HL-60 (cell line): ENCODE measurements around the gene ERVH48-1.

Source experiments
- DNase-seq, 2 experiments: peaks; one replicate each; pipeline ENCODE4 v3.0.0-alpha.2; 2010 to 2020; ENCODE audit warnings: low read depth in 1 of 2, low spot score in 1 of 2
- H3K27ac ChIP-seq: fragments of 250-450 bp; sonication (Bioruptor Pico); replicated peaks from 2 replicates; pipeline ENCODE4 v1.5.1; 2020; ENCODE audit warnings: mild to moderate bottlenecking, moderate library complexity
- H3K27me3 ChIP-seq: fragments of 250-450 bp; sonication (Bioruptor Pico); 2 replicates; pipeline ENCODE4 v1.5.1; 2021; ENCODE audit warnings: mild to moderate bottlenecking, moderate library complexity; ENCODE audit not compliant: insufficient read depth, poor library complexity, severe bottlenecking
- H3K4me3 ChIP-seq: replicated peaks from 2 replicates; pipeline ENCODE4 v1.5.1; 2011; ENCODE audit warnings: mild to moderate bottlenecking, control low read depth, low read length; ENCODE audit not compliant: insufficient read depth
- GABPA ChIP-seq: IDR thresholded peaks from 2 replicates; pipeline ENCODE4 v1.6.1; 2012; ENCODE audit warnings: low read depth
- POLR2AphosphoS5 ChIP-seq: IDR thresholded peaks from 2 replicates; pipeline ENCODE4 v1.6.1; 2012; ENCODE audit warnings: low read depth
- REST ChIP-seq: IDR thresholded peaks from 2 replicates; pipeline ENCODE4 v1.6.1; 2012; ENCODE audit warnings: low read depth; ENCODE audit not compliant: insufficient replicate concordance
- SPI1 ChIP-seq: IDR thresholded peaks from 2 replicates; pipeline ENCODE4 v1.6.1; 2012; ENCODE audit warnings: low read depth, mild to moderate bottlenecking, borderline replicate concordance
- TF ChIP-seq, protein P1 (sequence below): IDR thresholded peaks from one replicate; pipeline ENCODE4 v1.5.1; 2011; ENCODE audit warnings: low read length, control low read depth, inconsistent platforms; ENCODE audit not compliant: insufficient read depth

Gene ERVH48-1

DNA sequence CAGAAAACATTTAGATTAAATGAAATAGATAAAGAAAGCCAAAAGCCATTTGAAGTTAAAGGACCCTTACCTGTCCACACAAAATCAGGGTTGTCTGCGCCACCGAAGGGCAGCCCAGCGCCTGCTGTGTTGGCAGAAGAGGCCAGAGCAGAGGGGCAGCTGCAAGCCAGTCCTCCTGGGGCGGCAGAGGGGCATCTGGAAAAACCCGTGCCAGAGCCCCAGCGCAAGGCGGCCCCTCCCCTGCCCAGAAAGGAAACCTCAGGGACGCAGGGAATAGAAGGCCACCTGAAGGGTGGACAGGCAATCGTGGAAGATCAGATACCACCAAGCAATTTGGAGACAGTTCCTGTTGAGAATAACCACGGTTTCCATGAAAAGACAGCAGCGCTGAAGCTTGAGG is 21.6 kb downstream of the ERVH48-1 start:
- no peak for DNase-seq
- H3K4me3 ChIP-seq: no peak overlapping the region
- H3K27me3 ChIP-seq: no peaks in the 10 kb centered on the region
- no peak for TF ChIP-seq SPI1
- no peak for TF ChIP-seq REST
- TF ChIP-seq GABPA: no peak
- TF ChIP-seq, protein P1, sequence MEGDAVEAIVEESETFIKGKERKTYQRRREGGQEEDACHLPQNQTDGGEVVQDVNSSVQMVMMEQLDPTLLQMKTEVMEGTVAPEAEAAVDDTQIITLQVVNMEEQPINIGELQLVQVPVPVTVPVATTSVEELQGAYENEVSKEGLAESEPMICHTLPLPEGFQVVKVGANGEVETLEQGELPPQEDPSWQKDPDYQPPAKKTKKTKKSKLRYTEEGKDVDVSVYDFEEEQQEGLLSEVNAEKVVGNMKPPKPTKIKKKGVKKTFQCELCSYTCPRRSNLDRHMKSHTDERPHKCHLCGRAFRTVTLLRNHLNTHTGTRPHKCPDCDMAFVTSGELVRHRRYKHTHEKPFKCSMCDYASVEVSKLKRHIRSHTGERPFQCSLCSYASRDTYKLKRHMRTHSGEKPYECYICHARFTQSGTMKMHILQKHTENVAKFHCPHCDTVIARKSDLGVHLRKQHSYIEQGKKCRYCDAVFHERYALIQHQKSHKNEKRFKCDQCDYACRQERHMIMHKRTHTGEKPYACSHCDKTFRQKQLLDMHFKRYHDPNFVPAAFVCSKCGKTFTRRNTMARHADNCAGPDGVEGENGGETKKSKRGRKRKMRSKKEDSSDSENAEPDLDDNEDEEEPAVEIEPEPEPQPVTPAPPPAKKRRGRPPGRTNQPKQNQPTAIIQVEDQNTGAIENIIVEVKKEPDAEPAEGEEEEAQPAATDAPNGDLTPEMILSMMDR: no peak
- no peak for TF ChIP-seq POLR2AphosphoS5
- H3K27ac ChIP-seq: no peak overlapping the region

GRCh38 chr21:42900446-42900845 is 25.0 kb downstream of the ERVH48-1 start:
- TF ChIP-seq REST (no peak), POLR2AphosphoS5 (no peak), GABPA (no peak), SPI1 (no peak)
- TF ChIP-seq, protein P1: no peak
- no peak overlapping the region for H3K4me3 ChIP-seq
- DNase-seq: no peak

DNA sequence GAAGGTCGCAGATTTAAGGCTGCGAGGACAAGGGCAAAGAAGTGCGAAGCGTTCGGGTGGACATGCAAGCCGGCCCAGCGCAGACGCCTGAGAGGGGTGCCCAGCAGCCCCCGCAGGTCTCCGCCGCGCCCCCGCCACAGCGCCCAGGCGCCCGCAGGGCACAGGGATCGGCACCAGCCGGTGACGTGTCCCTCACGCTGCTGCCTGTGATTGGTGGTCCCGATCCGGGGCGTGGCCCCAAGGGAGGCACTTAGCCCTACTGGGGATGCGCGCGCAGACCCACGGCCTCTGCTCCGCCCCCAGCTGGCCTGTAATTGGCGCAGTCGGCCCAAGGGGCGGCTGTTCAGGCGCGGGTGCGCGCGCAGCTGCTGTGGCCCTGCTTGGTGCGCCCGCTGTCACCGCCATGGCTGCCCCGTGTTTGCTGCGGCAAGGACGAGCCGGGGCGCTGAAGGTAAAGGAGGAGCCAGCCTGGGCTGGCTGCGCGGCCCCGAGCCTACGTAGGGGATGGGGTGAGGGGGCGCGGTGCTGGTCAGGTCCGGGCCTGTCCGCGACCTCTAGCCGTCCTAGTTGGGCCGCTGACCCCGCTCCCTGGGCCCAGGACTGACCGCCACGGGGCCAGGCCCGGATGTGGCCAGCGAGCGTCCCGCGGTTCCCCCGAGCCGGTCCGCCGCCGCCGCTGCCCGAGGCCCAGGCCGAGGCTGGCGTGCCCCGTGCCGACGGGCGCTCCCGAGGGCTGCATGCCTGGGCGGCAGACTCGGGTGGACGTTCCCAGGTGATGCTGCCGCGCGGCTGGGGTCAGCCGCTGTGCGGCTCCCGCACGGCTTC is 32.3 kb downstream of the ERVH48-1 start, which contains the start of gene NDUFV3:
Gene NDUFV3, plus strand, starts transcription at position 379 of the 825 bp plus-strand sequence. Its CDS starts 25 bp downstream, at position 404.
- peak; percentile 94 to 99 for DNase-seq
- H3K27me3 ChIP-seq: no peaks in the 10 kb centered on the region
- TF ChIP-seq, protein P1: no peak
- TF ChIP-seq REST (peak; percentile 65), GABPA (peak; percentile 31; the same call in 1 of the 2 replicates), SPI1 (no peak), POLR2AphosphoS5 (peak; percentile 91)
- H3K4me3 ChIP-seq: peak within 1 kb of the TSS; percentile 56
- peak within 1 kb of the TSS; percentile 92 for H3K27ac ChIP-seq

More at GRCh38 chr21:42900446-42900845, 25.0 kb downstream of the ERVH48-1 start:
- H3K27me3 ChIP-seq: no peaks in the 10 kb centered on the region
- no peak overlapping the region for H3K27ac ChIP-seq
